Measurements from ENCODE around the gene DDN.

Gene DDN

GRCh38 chr12:49019443-49020324, 20.5 kb upstream of the DDN start:
- no peak overlapping the region for H3K4me3 ChIP-seq (ENCODE audit: low read length)
- TF ChIP-seq, protein P1, sequence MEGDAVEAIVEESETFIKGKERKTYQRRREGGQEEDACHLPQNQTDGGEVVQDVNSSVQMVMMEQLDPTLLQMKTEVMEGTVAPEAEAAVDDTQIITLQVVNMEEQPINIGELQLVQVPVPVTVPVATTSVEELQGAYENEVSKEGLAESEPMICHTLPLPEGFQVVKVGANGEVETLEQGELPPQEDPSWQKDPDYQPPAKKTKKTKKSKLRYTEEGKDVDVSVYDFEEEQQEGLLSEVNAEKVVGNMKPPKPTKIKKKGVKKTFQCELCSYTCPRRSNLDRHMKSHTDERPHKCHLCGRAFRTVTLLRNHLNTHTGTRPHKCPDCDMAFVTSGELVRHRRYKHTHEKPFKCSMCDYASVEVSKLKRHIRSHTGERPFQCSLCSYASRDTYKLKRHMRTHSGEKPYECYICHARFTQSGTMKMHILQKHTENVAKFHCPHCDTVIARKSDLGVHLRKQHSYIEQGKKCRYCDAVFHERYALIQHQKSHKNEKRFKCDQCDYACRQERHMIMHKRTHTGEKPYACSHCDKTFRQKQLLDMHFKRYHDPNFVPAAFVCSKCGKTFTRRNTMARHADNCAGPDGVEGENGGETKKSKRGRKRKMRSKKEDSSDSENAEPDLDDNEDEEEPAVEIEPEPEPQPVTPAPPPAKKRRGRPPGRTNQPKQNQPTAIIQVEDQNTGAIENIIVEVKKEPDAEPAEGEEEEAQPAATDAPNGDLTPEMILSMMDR (conservative IDR thresholded peaks at IDR 0.05; ENCODE audit: low read depth, low read length) = peak; percentile 56
- no peak for DNase-seq (ENCODE audit: low read depth)

- TF ChIP-seq, protein P1 (conservative IDR thresholded peaks at IDR 0.05; ENCODE audit: low read depth, low read length) = no peak
- no peak for DNase-seq (ENCODE audit: low read depth)
- peak overlapping the region; percentile 93 for H3K4me3 ChIP-seq (ENCODE audit: low read length)
Measured at GRCh38 chr12:49019120-49019430, 19.9 kb upstream of the DDN start.

- peak; percentile 89 for DNase-seq (ENCODE audit: low read depth)
- TF ChIP-seq, protein P1 (conservative IDR thresholded peaks at IDR 0.05; ENCODE audit: low read depth, low read length) = peak; percentile 60
- H3K4me3 ChIP-seq (ENCODE audit: low read length) = peak within 1 kb of the TSS; percentile 93
Measured at GRCh38 chr12:49018261-49019119, 19.3 kb upstream of the DDN start, which contains the start of gene PRKAG1. Gene PRKAG1 (minus strand): TSS chr12:49018776. CDS start chr12:49018740, 36 bp downstream.

DNA sequence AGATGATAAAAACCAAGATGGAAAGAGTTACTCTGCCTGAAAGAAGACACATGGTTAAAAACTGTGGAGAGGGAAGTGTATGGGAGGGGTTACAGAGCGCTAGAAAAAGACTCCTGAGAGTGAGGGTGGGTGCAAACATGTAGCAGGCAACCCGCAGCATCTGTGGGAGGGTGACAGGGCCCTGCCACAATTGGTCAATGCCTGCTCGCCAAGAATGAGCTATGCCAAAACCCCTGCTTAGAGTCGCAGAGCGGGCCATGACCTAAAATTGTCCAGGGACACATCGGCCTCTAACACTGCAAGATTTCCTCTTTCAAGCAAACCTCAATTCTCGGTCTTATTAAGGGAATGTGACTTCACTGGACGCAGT, 18.7 kb upstream of the DDN start:
- no peak for DNase-seq (ENCODE audit: low read depth)
- peak overlapping the region; percentile 93 for H3K4me3 ChIP-seq (ENCODE audit: low read length)
- TF ChIP-seq, protein P1 (conservative IDR thresholded peaks at IDR 0.05; ENCODE audit: low read depth, low read length) = no peak

DNA sequence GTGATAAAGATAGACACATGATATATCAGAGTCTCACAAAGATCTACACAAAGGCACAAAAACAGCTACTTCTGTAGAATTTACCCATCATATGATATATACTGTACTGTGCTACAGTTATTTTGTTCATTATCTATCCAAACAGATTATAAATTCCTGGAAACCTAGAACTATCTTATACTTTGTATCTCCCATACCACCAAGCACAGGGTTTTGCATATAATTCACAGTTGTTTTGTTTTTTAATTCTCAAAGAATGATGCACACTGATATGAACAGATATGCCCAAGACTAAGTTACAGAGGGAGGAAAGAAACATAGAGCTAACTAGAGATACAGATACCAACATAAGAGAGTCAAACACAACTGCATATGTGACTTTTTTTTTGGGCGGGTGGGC, 16.0 kb upstream of the DDN start:
- TF ChIP-seq, protein P1 (conservative IDR thresholded peaks at IDR 0.05; ENCODE audit: low read depth, low read length) = no peak
- no peak for DNase-seq (ENCODE audit: low read depth)
- no peak overlapping the region for H3K4me3 ChIP-seq (ENCODE audit: low read length)

- H3K4me3 ChIP-seq (ENCODE audit: low read length) = no peak overlapping the region
- no peak for DNase-seq (ENCODE audit: low read depth)
- TF ChIP-seq, protein P1 (conservative IDR thresholded peaks at IDR 0.05; ENCODE audit: low read depth, low read length) = peak; percentile 23
Measured at GRCh38 chr12:49014547-49014946, 15.4 kb upstream of the DDN start.
